T-helper 2 cell (primary cell): ENCODE results near the gene FOXN3.

Source experiments
- DNase-seq, 5 experiments: peaks; one replicate each; pipeline versions ENCODE4 v3.0.0 to v3.0.0-alpha.2; 2012 to 2022

Gene FOXN3

GRCh38 chr14:89359477-89360222 is 57.4 kb downstream of the FOXN3 start:
- DNase-seq = no peak

- no peak for DNase-seq
These were observed 59.3 kb downstream of the FOXN3 start for GRCh38 chr14:89357655-89358297.

DNA sequence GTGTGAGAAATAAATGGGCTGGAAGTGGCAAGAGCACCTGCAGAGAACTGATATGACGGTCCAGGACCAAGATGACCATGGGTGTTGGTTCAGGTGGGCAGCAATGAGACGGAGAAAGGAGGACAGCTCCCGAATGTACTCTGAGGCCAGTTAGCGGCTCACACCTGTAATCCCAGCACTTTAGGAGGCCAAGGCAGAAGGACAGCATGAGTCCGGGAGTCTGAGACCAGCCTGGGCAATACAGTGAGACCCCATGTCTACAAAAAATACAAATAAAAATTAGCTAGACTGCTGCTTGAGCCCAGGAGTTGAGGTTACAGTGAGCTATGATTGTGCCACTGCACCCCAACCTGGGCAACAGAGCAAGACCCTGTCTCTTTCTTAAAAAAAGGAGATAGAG is 60.1 kb downstream of the FOXN3 start:
- DNase-seq = no peak

DNA sequence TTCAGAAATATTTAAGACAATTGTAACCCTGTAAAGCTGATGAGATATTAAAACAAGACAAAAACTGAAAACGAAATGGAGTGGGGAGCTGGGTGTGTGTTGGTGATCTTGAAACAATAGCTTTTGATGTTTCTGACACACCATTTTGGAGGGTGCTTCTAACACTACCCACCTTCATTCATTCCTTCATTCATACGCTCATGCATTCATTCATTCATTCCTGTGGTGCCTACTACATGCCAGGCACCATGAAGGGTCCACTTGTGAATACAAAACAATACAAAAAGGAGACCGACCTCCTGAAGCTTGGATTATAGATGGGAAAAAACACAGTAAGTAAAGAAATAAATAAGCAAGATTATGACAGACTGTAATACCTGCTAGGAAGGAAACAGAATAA is 60.5 kb downstream of the FOXN3 start:
- no peak for DNase-seq

DNA sequence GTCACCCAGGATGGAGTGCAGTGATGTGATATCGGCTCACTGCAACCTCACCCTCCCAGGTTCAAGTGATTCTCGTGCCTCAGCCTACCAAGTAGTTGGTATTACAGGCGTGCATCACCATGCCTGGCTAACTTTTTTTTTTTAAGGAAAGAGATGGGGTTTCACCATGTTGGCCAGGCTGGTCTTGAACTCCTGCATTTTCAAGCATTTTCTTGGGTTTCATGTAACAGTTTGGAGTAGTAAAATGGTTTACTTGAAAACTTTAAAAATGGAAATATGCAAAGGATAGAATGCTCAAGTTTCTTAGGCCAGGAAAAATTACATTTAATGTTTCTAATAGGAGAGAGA is 63.3 kb downstream of the FOXN3 start:
- no peak for DNase-seq

- no peak for DNase-seq
These were observed 63.9 kb downstream of the FOXN3 start for GRCh38 chr14:89352976-89353765.

DNA sequence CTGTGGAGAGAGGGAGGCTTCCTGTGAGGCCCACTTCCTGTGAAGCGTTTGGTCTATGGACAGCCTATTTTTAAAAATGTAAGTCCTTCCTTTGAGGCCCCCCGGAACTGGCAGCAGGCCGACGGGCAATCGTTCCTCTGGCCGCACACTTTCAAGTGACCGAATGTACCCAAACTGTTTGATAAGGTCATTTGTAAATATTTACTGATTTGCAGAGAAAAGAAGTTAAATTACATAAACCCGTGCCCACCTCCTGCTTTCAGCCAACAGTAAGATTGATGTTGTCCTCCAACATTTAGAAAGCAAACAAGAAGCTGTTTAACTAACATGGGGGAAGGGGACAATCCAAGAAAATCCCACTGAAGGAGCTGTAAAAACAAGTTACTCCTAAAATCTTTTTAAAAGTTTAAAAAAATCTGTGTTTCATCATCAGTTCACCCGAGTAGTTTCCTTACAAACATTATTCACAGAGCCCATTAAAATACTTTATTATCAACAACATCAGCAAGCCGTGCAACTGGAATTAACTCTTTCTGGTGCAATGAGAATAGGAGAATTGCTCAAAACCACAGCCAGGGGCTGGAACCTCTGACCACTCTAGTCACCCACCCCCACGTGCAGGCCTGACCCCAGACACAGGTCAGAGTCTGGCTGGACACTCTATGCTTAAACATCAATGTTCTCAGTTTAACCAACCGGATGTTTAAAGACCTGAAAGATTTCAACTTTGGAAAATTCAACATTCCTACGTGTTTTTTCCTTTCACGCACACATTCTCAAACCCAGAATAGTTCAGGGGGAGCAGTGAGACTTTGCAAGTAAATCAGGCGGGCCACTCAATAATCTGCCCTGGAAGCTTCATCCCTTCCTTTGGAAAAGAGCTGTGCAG is 65.3 kb downstream of the FOXN3 start:
- peak in 1 of 5 experiments; percentile 64 for DNase-seq

DNA sequence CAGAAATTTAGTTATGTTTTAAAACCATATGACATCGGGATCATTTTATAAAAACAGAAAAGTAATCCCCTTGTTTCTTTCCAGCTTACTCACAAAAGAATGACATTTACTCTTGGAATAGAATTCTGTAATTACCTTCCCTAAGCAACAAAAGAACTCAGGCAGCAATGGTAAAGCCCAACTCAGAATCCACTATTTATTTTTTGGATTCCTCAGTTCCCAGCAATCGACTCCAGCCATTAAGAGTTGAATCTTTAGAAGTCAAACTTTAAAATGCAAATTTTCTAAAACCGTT is 65.9 kb downstream of the FOXN3 start:
- DNase-seq = no peak

- DNase-seq = no peak
These were observed 66.9 kb downstream of the FOXN3 start for GRCh38 chr14:89350152-89350551.

GRCh38 chr14:89349171-89350008 is 67.6 kb downstream of the FOXN3 start:
- peak in 1 of 5 experiments; percentile 29 for DNase-seq

GRCh38 chr14:89348722-89349121 is 68.3 kb downstream of the FOXN3 start:
- DNase-seq = no peak

DNA sequence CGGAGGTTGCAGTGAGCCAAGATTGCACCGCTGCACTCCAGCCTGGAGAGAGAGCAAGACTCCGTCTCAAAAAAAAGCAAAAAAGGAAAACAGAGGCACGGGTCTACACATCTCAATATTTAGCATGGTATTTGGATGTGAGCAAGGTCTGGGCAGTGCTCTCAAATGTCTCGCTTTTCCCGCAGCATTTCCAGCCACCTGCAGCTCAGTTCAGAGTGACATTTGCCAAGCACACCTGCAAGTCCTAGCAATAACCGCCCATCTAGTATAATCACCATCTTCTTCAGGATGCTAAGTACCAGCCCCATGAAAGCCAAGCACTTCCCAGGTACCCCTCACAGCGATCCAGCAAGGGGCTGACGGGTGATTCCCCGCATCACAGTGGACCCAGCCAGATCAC is 69.1 kb downstream of the FOXN3 start:
- DNase-seq = no peak

DNA sequence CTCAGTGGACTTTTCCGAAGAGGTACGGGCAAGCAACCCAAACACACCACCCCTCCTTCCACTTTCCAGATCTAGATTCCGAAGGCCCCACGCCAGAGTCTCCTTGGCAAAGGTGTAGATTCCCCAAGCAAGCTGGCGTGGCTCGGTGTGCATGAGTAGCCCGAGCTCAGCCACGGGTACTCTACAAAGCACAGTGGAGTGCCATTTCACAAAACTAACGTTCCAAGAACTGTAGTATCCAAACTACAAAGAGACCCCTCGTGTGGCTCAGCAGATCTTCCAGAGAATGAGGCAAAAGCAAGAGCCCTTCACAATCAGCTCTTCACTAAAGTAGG is 72.1 kb downstream of the FOXN3 start:
- no peak for DNase-seq

DNA sequence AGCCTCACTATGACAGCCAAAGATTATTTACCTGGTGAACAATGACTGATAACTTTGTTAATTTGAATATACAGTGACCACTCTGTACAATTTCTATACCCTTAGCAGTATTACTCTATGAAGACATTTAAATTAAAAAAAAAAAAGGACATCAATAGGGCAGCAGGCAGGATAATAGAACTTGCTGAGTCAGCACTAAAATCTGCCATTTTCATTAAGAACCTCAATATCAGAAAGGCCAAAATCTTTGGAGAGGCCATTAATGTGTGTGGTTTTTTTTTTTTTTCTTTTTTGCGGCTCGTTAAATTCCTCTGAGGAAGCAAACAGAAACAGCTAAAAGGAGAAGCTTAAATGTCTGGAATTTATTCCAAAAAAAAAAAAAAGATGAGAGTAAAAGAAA is 73.7 kb downstream of the FOXN3 start:
- DNase-seq = no peak

DNA sequence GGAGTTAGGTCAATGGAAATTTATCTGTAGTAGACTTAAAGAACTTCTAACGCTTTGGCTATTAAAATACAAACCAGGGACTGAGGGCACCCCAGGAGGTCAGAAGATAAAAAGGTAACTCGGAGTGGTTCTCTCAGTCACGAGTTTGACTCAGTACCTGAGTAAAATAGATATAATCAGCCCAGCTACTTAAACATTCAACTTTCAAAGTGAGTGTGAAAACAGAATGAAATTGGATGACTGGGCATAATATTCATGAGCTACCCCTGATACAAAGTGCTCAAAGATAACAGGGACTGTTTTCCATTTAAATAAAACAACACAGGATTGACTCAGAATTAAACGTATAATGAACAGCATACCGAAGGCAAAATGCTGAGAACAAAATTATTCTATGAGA is 75.0 kb downstream of the FOXN3 start:
- peak in 1 of 5 experiments; percentile 59 for DNase-seq

DNA sequence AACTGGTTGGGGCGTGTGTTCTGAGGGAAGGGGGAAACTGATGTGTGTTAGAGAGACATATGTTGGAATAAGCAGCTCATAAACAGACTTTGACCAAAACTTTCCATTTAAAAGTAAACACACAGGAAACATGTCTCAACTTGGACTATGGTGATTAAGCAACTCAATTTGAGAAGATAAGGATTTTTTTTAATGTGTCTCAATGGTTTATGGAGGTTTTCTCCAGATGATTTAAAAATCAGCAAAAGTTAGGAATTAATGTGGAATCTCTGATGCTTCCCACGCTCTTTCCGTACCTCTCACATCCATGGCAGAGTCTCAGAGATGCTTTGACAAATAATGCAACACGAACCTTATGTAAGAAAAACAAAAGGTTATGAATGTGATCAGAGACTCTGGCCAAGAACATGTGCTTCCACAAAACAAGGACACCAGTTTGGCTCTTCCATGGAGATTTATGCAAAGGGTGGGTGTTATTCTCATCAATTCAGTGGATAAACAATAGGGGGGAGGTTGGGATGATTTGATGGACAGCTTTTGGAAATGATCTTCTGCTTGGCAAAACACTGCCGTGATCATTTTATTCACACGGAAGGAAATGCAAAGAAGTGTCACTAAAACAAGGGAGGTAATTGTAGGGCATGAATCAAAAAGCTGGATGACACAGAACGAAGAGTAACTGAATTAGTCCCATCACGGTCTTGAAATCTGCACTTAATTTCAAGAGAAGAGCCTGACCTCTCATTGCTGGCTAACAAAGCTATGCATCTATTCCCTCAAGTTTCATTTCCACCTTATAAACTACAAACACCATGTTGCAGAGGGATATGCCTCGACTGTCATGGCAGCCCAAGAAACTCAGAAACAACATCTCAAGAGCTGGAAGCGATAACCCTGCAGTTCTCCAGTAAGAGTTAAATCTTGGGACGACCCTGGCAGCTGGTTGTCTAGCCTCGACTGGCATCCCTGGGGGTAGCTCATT is 76.5 kb downstream of the FOXN3 start:
- no peak for DNase-seq

DNA sequence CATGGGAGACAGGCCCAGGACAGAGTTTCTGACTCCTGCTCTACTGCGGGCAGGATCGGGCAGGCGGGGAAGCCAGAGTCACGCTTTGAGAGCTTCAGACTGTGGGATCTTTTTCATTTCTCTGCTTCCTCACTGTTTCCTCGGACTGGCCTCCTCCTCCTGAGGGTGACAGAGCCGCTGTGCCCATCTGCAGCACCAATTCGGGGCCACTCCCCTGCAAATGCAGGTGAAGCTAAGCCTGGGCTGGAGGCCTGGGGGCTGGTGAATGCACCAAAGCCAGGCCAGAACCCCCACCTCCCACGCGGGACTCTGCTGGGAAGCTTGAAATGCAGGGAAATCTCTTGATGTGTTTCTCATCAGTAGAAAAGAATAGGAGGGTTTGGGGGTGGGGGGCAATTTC is 77.5 kb downstream of the FOXN3 start:
- DNase-seq = no peak

- no peak for DNase-seq
These were observed 77.9 kb downstream of the FOXN3 start for GRCh38 chr14:89339158-89339557.

- no peak for DNase-seq
These were observed 80.7 kb downstream of the FOXN3 start for GRCh38 chr14:89336338-89336737.

DNA sequence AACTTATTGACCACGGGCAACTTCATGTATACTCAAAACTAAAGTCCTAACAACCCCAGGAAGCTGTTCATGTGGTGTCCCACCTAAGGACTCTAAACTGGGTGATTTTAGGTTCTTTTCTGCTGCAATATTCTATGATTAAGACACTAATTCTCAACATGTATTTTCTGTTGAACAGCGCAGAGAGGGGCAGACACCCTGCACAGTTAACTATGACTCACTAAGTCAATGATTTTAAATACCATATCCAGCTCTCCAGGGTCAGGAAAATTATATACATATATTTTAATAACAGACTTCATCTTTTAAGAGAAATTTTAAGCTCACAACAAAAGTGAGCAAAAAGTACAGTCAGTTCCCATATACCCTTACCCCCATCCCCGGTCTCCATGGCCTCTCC is 85.0 kb downstream of the FOXN3 start:
- no peak for DNase-seq

- no peak for DNase-seq
These were observed 85.6 kb downstream of the FOXN3 start for GRCh38 chr14:89331398-89331797.
